Vagina (tissue), 2 donors: ENCODE measurements around the gene ACLY. TPM values are rescaled to one million over a fixed set of nuclear protein-coding genes. Genes with fewer than 3 reads are reported as not detected.

Source experiments
- DNase-seq, 2 donors: peaks; one replicate each; pipeline ENCODE4 v3.0.0-alpha.2; 2017; ENCODE audit errors: extremely low spot score in 2 of 2
- H3K27ac ChIP-seq: fragments of 200-600 bp; sonication (generic); one replicate; pipeline ENCODE4 v1.5.1; 2019
- H3K27me3 ChIP-seq: fragments of 200-600 bp; sonication (generic); one replicate; pipeline ENCODE4 v1.5.1; 2019
- H3K36me3 ChIP-seq, 2 donors: fragments of 200-600 bp; sonication (generic); one replicate each; pipeline ENCODE4 v1.5.1; 2017 to 2019
- H3K4me1 ChIP-seq: fragments of 200-600 bp; sonication (generic); one replicate; pipeline ENCODE4 v1.5.1; 2019
- H3K4me3 ChIP-seq, 2 donors: fragments of 200-600 bp; sonication (generic); 1 replicate in 1 of 2; 2 replicates in 1 of 2; pipeline ENCODE4 v1.5.1; 2016 to 2019
- H3K9me3 ChIP-seq: fragments of 200-600 bp; sonication (generic); one replicate; pipeline ENCODE4 v1.5.1; 2019
- POLR2A ChIP-seq, 2 donors: fragments of 450-650 bp; IDR thresholded peaks; one replicate each; pipeline ENCODE4 v1.6.1; 2017; ENCODE audit warnings: antibody characterized with exemption in 2 of 2, mild to moderate bottlenecking in 2 of 2, moderate library complexity in 2 of 2
- POLR2AphosphoS5 ChIP-seq, 2 donors: sonication (generic); formaldehyde crosslinking; IDR thresholded peaks; one replicate each; pipeline ENCODE4 v1.9.0; 2017; ENCODE audit warnings: antibody characterized with exemption in 2 of 2, mild to moderate bottlenecking in 2 of 2, low read depth in 1 of 2; ENCODE audit not compliant: insufficient read depth in 1 of 2
- intact Hi-C: fragments of 100-400 bp; cut with DNase I; formaldehyde crosslinking; loops from one replicate; pipeline ENCODE4 v1.15.1; 2023
- total RNA-seq: library from RNA; depleted of rRNA; stranded (reverse); fragments of >200 nt; gene quantifications from one replicate; pipeline ENCODE4 v1.2.3, GENCODE V29; 2016
- TF ChIP-seq, protein P1 (sequence below), 3 experiments: fragments of 450-650 bp in 2 of 3; fragments of 200-600 bp in 1 of 3; sonication (generic) in 1 of 3; IDR thresholded peaks; one replicate each; pipeline ENCODE4 v1.5.1; 2017 to 2019; ENCODE audit warnings: antibody characterized with exemption in 3 of 3, mild to moderate bottlenecking in 2 of 3, moderate library complexity in 2 of 3

ACLY gene
- total RNA-seq, 1 donor from 2014 or later = 74.9 TPM

DNA sequence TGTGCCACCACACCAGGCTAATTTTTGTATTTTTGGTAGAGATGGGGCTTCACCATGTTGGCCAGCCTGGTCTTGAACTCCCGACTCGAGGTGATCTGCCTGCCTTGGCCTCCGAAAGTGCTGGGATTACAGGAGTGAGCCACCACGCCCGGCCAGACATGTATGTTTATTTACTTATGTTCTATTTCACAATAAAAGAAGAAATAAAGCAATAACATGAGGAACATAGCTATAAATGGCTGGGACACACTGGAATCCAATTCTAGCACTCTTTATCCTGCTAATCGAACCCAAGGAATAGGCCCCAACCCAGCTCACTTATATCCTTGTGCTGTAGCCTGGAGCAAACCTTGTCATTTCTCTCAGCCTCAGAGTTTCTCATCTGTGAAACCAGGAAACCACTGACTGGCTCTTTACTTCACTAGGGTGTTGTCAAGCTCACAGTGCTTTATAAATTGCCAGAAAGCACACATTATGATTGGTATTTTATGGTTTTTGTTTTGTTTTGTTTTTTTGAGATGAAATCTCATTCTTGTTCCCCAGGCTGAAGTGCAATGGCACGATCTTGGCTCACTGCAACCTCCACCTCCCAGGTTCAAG lies 7.3 kb upstream of the ACLY start:
- TF ChIP-seq POLR2A (IDR thresholded peaks at IDR 0.05) (no peak), POLR2AphosphoS5 (IDR thresholded peaks at IDR 0.05; ENCODE audit: insufficient read depth in 1 of 2, low read depth in 1 of 2) (no peak)
- TF ChIP-seq, protein P1, sequence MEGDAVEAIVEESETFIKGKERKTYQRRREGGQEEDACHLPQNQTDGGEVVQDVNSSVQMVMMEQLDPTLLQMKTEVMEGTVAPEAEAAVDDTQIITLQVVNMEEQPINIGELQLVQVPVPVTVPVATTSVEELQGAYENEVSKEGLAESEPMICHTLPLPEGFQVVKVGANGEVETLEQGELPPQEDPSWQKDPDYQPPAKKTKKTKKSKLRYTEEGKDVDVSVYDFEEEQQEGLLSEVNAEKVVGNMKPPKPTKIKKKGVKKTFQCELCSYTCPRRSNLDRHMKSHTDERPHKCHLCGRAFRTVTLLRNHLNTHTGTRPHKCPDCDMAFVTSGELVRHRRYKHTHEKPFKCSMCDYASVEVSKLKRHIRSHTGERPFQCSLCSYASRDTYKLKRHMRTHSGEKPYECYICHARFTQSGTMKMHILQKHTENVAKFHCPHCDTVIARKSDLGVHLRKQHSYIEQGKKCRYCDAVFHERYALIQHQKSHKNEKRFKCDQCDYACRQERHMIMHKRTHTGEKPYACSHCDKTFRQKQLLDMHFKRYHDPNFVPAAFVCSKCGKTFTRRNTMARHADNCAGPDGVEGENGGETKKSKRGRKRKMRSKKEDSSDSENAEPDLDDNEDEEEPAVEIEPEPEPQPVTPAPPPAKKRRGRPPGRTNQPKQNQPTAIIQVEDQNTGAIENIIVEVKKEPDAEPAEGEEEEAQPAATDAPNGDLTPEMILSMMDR (IDR thresholded peaks at IDR 0.05) = no peak
- Histone ChIP-seq H3K27ac (no peak overlapping the region), H3K4me1 (peaks cover 11% of the 10 kb centered on the region), H3K27me3 (no peaks in the 10 kb centered on the region), H3K4me3 (no peak overlapping the region), H3K9me3 (no peaks in the 10 kb centered on the region), H3K36me3 (no peaks in the 10 kb centered on the region)
- DNase-seq = no peak
- intact Hi-C loops = no loop called here

DNA sequence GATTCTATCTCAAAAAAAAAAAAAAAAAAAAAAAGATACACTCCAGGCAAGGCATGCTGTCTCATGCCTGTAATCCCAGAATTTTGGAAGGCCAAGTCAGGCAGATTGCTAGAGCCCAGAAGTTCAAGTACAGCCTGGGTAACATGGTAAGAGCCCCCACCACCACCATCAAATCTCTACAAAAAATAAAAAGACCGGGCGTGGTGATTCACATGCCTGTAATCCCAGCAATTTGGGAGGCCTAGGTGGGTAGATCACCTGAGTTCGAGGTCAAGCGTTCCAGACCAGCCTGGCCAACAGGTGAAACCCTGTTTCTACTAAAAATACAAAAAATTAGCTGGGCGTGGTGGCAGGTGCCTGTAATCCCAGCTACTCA lies 1.8 kb upstream of the ACLY start:
- Histone ChIP-seq H3K27ac (no peak overlapping the region), H3K4me3 (no peak overlapping the region), H3K36me3 (no peaks in the 10 kb centered on the region), H3K27me3 (no peaks in the 10 kb centered on the region), H3K9me3 (no peaks in the 10 kb centered on the region), H3K4me1 (peaks cover 28% of the 10 kb centered on the region)
- intact Hi-C loops = no loop called here
- TF ChIP-seq, protein P1 (IDR thresholded peaks at IDR 0.05) = no peak
- TF ChIP-seq POLR2A (IDR thresholded peaks at IDR 0.05) (no peak), POLR2AphosphoS5 (IDR thresholded peaks at IDR 0.05; ENCODE audit: insufficient read depth in 1 of 2, low read depth in 1 of 2) (no peak)
- DNase-seq = no peak

DNA sequence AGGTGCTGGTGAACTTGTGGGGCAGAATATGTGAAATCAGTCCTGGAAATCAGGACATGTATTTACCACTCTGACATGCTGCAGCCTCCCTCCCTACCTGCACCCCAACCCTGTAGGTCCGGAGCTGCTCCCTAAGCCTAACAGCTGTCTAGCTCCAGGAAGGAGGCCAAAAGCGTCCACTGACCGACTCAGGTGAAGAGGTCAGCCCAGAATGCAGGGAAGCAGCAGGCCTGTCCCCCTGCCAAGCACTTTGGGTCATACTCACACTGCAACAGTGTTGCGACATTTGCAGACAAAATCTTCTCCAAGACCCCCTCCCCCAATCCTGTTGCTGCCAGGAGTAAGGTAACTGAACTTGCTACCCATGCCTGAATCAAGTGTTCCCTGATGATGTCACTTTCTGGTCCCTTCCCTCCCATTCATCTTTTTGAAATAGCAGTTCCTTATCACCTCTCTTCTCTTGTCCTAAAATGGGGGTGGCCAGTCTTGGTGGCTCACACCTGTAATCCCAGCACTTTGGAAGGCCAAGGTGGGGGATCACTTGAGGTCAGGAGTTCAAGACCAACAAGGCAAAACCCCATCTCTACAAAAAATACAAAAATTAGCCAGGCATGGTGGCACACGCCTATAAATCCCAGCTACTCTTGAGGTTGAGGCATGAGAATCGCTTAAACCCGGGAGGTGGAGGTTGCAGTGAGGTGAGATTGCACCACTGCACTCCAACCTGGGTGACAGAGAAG lies 1.3 kb upstream of the ACLY start:
- Histone ChIP-seq H3K4me1 (peaks cover 28% of the 10 kb centered on the region), H3K4me3 (peak overlapping the region in 1 of 2 donors; percentile 85), H3K9me3 (no peaks in the 10 kb centered on the region), H3K36me3 (no peaks in the 10 kb centered on the region), H3K27me3 (no peaks in the 10 kb centered on the region), H3K27ac (peak overlapping the region; percentile 89)
- intact Hi-C loops = no loop called here
- no peak for DNase-seq
- no peak for TF ChIP-seq POLR2A (IDR thresholded peaks at IDR 0.05)
- no peak for TF ChIP-seq POLR2AphosphoS5 (IDR thresholded peaks at IDR 0.05; ENCODE audit: insufficient read depth in 1 of 2, low read depth in 1 of 2)
- TF ChIP-seq, protein P1 (IDR thresholded peaks at IDR 0.05) = no peak

DNA sequence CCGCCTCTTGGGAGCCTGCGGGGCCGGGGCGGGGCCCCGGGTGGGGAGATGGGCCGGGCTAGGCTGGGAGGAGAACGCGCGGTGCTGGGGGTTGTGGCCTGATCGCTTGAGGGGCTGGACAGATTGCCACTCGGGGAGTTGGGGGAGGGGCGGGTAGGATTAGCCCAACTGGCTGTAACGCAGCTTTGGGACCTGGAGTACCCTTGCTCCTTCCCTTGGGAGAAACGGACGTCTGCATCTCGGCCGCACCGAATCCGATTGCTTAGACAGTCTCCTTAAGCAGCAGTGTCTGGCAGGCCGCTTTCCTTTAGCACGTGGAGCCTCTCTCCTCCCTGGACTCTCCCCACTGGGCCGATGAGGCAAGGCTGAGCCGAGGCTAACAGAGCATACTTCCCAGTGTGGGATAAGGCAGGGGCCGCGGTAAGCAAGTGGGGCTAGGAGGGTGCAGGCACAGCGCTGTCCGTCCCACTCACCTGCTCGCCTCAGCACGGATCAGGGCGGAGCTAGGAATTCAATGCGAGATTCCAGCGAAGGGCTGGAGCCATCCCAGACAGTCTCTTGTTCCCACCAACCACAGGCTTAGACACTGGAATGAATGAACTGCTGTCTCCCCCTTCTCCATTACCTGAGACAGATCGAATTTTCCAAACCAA lies 540 bp upstream of the ACLY start:
- TF ChIP-seq POLR2A (IDR thresholded peaks at IDR 0.05) = no peak
- H3K36me3 ChIP-seq = no peaks in the 10 kb centered on the region
- intact Hi-C loops = no loop called here
- peak in 1 of 2 donors; percentile 95 for DNase-seq
- H3K27me3 ChIP-seq = no peaks in the 10 kb centered on the region
- H3K4me1 ChIP-seq = peaks cover 32% of the 10 kb centered on the region
- H3K9me3 ChIP-seq = no peaks in the 10 kb centered on the region
- peak overlapping the region; percentile 77 to 85 for H3K4me3 ChIP-seq
- H3K27ac ChIP-seq = peak overlapping the region; percentile 89

DNA sequence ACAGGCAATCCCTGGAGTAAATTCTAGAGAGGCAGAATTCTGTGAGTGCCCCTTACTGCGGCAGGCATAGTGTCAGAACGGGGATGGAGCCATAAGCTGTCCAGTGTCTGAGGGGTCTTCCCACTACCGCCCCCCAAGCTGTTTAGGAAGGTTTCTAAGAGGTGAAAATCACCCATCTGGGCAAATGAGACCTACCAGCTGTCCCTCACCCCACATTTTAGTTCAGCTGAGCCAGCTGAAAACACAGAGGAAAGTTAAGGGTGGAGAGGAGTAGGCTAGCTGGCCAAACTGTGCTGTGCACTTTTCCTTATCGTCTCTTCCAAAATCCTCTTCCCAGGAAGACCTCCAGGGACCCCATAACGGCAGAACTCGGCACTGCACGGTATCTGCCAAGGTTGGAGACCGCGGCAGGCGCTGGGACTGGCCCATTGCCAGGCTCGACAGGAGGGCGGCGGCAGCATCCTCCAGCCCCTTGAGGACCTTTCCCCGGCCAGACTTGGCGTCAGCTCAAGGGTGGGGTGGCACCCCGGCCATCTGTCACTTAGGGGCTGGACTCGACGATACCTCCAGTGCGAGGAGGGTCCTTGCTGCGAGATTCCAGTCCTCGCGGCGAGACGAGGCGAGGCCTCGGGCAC lies 955 bp downstream of the ACLY start:
- H3K36me3 ChIP-seq = no peaks in the 10 kb centered on the region
- TF ChIP-seq POLR2AphosphoS5 (IDR thresholded peaks at IDR 0.05; ENCODE audit: insufficient read depth in 1 of 2, low read depth in 1 of 2) (no peak), POLR2A (IDR thresholded peaks at IDR 0.05) (no peak)
- TF ChIP-seq, protein P1 (IDR thresholded peaks at IDR 0.05) = no peak
- peak overlapping the region; percentile 77 to 85 for H3K4me3 ChIP-seq
- DNase-seq = no peak
- no peaks in the 10 kb centered on the region for H3K9me3 ChIP-seq
- peaks cover 36% of the 10 kb centered on the region for H3K4me1 ChIP-seq
- H3K27ac ChIP-seq = peak overlapping the region; percentile 89
- no peaks in the 10 kb centered on the region for H3K27me3 ChIP-seq
- intact Hi-C loops = no loop called here
